ENCODE measurements around the gene SDK1. TPM values are rescaled to one million over a fixed set of nuclear protein-coding genes. Genes with fewer than 3 reads are reported as not detected.

Gene SDK1
- total RNA-seq, 2 experiments from 2014 or later, result 0.25 to 0.78 TPM

- ChIA-PET POLR2A (no interaction called here), CTCF (no interaction called here)
- H3K27ac Mint-ChIP-seq, result no peak overlapping the region
- ATAC-seq, result no peak
- intact Hi-C loops (cut with micrococcal nuclease), result no loop called here
- peaks cover 9% of the 10 kb centered on the region for H3K27me3 Mint-ChIP-seq
- no peaks in the 10 kb centered on the region for H3K4me1 Mint-ChIP-seq (ENCODE audit: low read depth)
- no peak for DNase-seq
- TF ChIP-seq CTCF (IDR thresholded peaks at IDR 0.05), result no peak
- no peak overlapping the region for H3K4me3 Mint-ChIP-seq
- H3K36me3 Mint-ChIP-seq (ENCODE audit: low read depth), result no peaks in the 10 kb centered on the region
- H3K9me3 Mint-ChIP-seq, result peaks cover 8% of the 10 kb centered on the region
Measured at GRCh38 chr7:4288791-4289394, 987.8 kb downstream of the SDK1 start.

- TF ChIP-seq CTCF (IDR thresholded peaks at IDR 0.05), result no peak
- ATAC-seq, result no peak
- Mint-ChIP-seq H3K4me3 (no peak overlapping the region), H3K9me3 (peaks cover 9% of the 10 kb centered on the region), H3K4me1 (ENCODE audit: low read depth) (no peaks in the 10 kb centered on the region), H3K36me3 (ENCODE audit: low read depth) (no peaks in the 10 kb centered on the region), H3K27ac (no peak overlapping the region), H3K27me3 (peaks cover 3% of the 10 kb centered on the region)
- DNase-seq, result no peak
- ChIA-PET CTCF (interaction anchor here (1.2 kb wide), 1 partner anchor 10 kb away, joined by 3 read pairs; no protein-coding TSS in a partner anchor), POLR2A (no interaction called here)
- intact Hi-C loops (cut with micrococcal nuclease), result no loop called here
Measured at GRCh38 chr7:4297165-4297917, 996.3 kb downstream of the SDK1 start.

GRCh38 chr7:4297918-4298219 lies 996.8 kb downstream of the SDK1 start:
- H3K9me3 Mint-ChIP-seq, result peaks cover 9% of the 10 kb centered on the region
- TF ChIP-seq CTCF (IDR thresholded peaks at IDR 0.05), result no peak

GRCh38 chr7:4299431-4299830 lies 998.4 kb downstream of the SDK1 start:
- Mint-ChIP-seq H3K36me3 (ENCODE audit: low read depth) (no peaks in the 10 kb centered on the region), H3K4me3 (no peak overlapping the region), H3K9me3 (no peaks in the 10 kb centered on the region), H3K27ac (no peak overlapping the region), H3K27me3 (peaks cover 3% of the 10 kb centered on the region), H3K4me1 (ENCODE audit: low read depth) (no peaks in the 10 kb centered on the region)
- no peak for TF ChIP-seq CTCF (IDR thresholded peaks at IDR 0.05)
- POLR2A ChIA-PET, result no interaction called here
- ATAC-seq (no peak), DNase-seq (no peak)
- CTCF ChIA-PET, result no interaction called here
- intact Hi-C loops (cut with micrococcal nuclease), result no loop called here

More at GRCh38 chr7:4297918-4298219, 996.8 kb downstream of the SDK1 start:
- no peak overlapping the region for H3K4me3 Mint-ChIP-seq
- peaks cover 3% of the 10 kb centered on the region for H3K27me3 Mint-ChIP-seq
- DNase-seq (no peak), ATAC-seq (no peak)
- no peaks in the 10 kb centered on the region for H3K36me3 Mint-ChIP-seq (ENCODE audit: low read depth)
- intact Hi-C loops (cut with micrococcal nuclease), result no loop called here
- POLR2A ChIA-PET, result no interaction called here
- H3K27ac Mint-ChIP-seq, result no peak overlapping the region
- H3K4me1 Mint-ChIP-seq (ENCODE audit: low read depth), result no peaks in the 10 kb centered on the region
- CTCF ChIA-PET, result interaction anchor here (1.2 kb wide), 1 partner anchor 9 kb away, joined by 3 read pairs; no protein-coding TSS in a partner anchor

GRCh38 chr7:4302203-4302905 lies 1001.3 kb downstream of the SDK1 start:
- intact Hi-C loops (cut with micrococcal nuclease), result no loop called here
- H3K27ac Mint-ChIP-seq, result no peak overlapping the region

More at GRCh38 chr7:4302203-4302905, 1001.3 kb downstream of the SDK1 start:
- Mint-ChIP-seq H3K9me3 (no peaks in the 10 kb centered on the region), H3K36me3 (ENCODE audit: low read depth) (no peaks in the 10 kb centered on the region), H3K4me3 (no peak overlapping the region), H3K4me1 (ENCODE audit: low read depth) (no peaks in the 10 kb centered on the region), H3K27me3 (peaks cover 3% of the 10 kb centered on the region)
- no peak for DNase-seq
- TF ChIP-seq CTCF (IDR thresholded peaks at IDR 0.05), result no peak
- ATAC-seq, result no peak
- ChIA-PET POLR2A (no interaction called here), CTCF (no interaction called here)

All from activated CD8-positive, alpha-beta T cell treated with anti-CD3 and anti-CD28 coated beads for 36 hours (primary cell).